ENCODE measurements around the gene DPP6. TPM values are rescaled to one million over a fixed set of nuclear protein-coding genes. Genes with fewer than 3 reads are reported as not detected.

The DPP6 gene
- total RNA-seq, 1 experiment from 2014 or later: not detected

DNA sequence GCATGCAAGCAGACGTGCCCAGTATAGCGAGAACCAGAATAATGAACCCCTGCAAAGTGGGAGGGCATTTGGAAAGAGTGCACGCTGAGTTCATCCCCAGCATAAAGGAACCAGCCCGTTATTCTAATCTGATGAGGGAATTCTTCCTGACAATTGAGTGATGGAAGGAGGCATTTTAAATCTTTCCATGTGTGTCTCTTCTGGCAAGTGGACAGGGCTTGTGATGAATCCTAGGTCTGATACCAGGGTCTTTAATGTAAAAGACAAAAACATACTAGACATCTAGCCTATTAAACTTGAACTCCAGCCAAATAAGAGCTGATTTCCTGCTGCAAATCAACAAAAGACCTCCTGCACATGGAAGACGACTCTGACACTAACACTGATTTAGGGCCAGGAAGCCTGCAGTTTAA lies 301.2 kb downstream of the DPP6 start:
- Histone ChIP-seq H3K27ac (ENCODE audit: low read depth, low read length, poor library complexity, severe bottlenecking) (no peak overlapping the region), H3K9me3 (ENCODE audit: low read depth, low read length, poor library complexity, severe bottlenecking) (no peaks in the 10 kb centered on the region), H3K4me1 (ENCODE audit: insufficient read depth, low read length, poor library complexity, severe bottlenecking) (no peaks in the 10 kb centered on the region), H3K36me3 (ENCODE audit: insufficient read depth, low read length, poor library complexity, severe bottlenecking) (no peaks in the 10 kb centered on the region), H3K4me3 (ENCODE audit: low read depth, low read length, poor library complexity, severe bottlenecking) (no peak overlapping the region), H3K27me3 (replicated peaks; ENCODE audit: insufficient read depth, low read depth, low read length, poor library complexity) (no peaks in the 10 kb centered on the region)
- ChIA-PET CTCF (no interaction called here), POLR2A (ENCODE audit: low non-redundant PET) (no interaction called here)
- no TSS peak for BruUV-seq (replicated peaks)
- intact Hi-C loops (cut with micrococcal nuclease; ENCODE audit: unreplicated experiment): no loop called here
- TF ChIP-seq CTCF (conservative IDR thresholded peaks at IDR 0.05; ENCODE audit: low read depth, low read length): no peak
- TF ChIP-seq EZH2 (IDR thresholded peaks at IDR 0.05; ENCODE audit: borderline replicate concordance, low read depth, low read length, poor library complexity, severe bottlenecking): no peak
- DNase-seq (ENCODE audit: low spot score): peak; percentile 1

GRCh38 chr7:154364170-154364569 lies 312.0 kb downstream of the DPP6 start:
- POLR2A ChIA-PET (ENCODE audit: low non-redundant PET): no interaction called here
- CTCF ChIA-PET: no interaction called here
- Histone ChIP-seq H3K4me3 (ENCODE audit: low read depth, low read length, poor library complexity, severe bottlenecking) (no peak overlapping the region), H3K9me3 (ENCODE audit: low read depth, low read length, poor library complexity, severe bottlenecking) (no peaks in the 10 kb centered on the region), H3K27ac (ENCODE audit: low read depth, low read length, poor library complexity, severe bottlenecking) (no peak overlapping the region), H3K4me1 (ENCODE audit: insufficient read depth, low read length, poor library complexity, severe bottlenecking) (no peaks in the 10 kb centered on the region), H3K27me3 (replicated peaks; ENCODE audit: insufficient read depth, low read depth, low read length, poor library complexity) (no peaks in the 10 kb centered on the region), H3K36me3 (ENCODE audit: insufficient read depth, low read length, poor library complexity, severe bottlenecking) (no peaks in the 10 kb centered on the region)
- DNase-seq (ENCODE audit: low spot score): no peak
- intact Hi-C loops (cut with micrococcal nuclease; ENCODE audit: unreplicated experiment): no loop called here
- TF ChIP-seq CTCF (conservative IDR thresholded peaks at IDR 0.05; ENCODE audit: low read depth, low read length) (no peak), EZH2 (IDR thresholded peaks at IDR 0.05; ENCODE audit: borderline replicate concordance, low read depth, low read length, poor library complexity, severe bottlenecking) (no peak)
- no TSS peak for BruUV-seq (replicated peaks)

- no TSS peak for BruUV-seq (replicated peaks)
- H3K27me3 ChIP-seq (replicated peaks; ENCODE audit: insufficient read depth, low read depth, low read length, poor library complexity): no peaks in the 10 kb centered on the region
- intact Hi-C loops (cut with micrococcal nuclease; ENCODE audit: unreplicated experiment): no loop called here
- CTCF ChIA-PET: no interaction called here
- no peak overlapping the region for H3K4me3 ChIP-seq (ENCODE audit: low read depth, low read length, poor library complexity, severe bottlenecking)
- TF ChIP-seq EZH2 (IDR thresholded peaks at IDR 0.05; ENCODE audit: borderline replicate concordance, low read depth, low read length, poor library complexity, severe bottlenecking) (no peak), CTCF (conservative IDR thresholded peaks at IDR 0.05; ENCODE audit: low read depth, low read length) (no peak)
- POLR2A ChIA-PET (ENCODE audit: low non-redundant PET): no interaction called here
- H3K27ac ChIP-seq (ENCODE audit: low read depth, low read length, poor library complexity, severe bottlenecking): no peak overlapping the region
- no peaks in the 10 kb centered on the region for H3K36me3 ChIP-seq (ENCODE audit: insufficient read depth, low read length, poor library complexity, severe bottlenecking)
- no peaks in the 10 kb centered on the region for H3K9me3 ChIP-seq (ENCODE audit: low read depth, low read length, poor library complexity, severe bottlenecking)
- DNase-seq (ENCODE audit: low spot score): no peak
- no peaks in the 10 kb centered on the region for H3K4me1 ChIP-seq (ENCODE audit: insufficient read depth, low read length, poor library complexity, severe bottlenecking)
Observed at GRCh38 chr7:154371424-154371823, 319.2 kb downstream of the DPP6 start.

Data from A673 (cell line).